IPS-15b (cell line): ENCODE measurements around the gene MOB3B.
"Not testable (repeated sequence)": the region's sequence is repeated elsewhere in the genome, so short reads cannot be mapped to it uniquely, and the experiment has no call there.

ENCODE experiments used
- H3K27me3 ChIP-seq: one replicate; pipeline ENCODE4 v1.6.1; 2013; ENCODE audit warnings: low read length; ENCODE audit not compliant: control insufficient read depth, insufficient read depth
- H3K36me3 ChIP-seq: one replicate; pipeline ENCODE4 v1.6.1; 2013; ENCODE audit warnings: low read length; ENCODE audit not compliant: control insufficient read depth, insufficient read depth
- H3K4me1 ChIP-seq: one replicate; pipeline ENCODE4 v1.6.1; 2013; ENCODE audit warnings: mild to moderate bottlenecking, low read length; ENCODE audit not compliant: control insufficient read depth, insufficient read depth
- H3K4me3 ChIP-seq: one replicate; pipeline ENCODE4 v1.5.1; 2013; ENCODE audit warnings: low read depth, low read length
- H3K9ac ChIP-seq: one replicate; pipeline ENCODE4 v1.6.1; 2013; ENCODE audit warnings: low read depth, mild to moderate bottlenecking, low read length
- H3K9me3 ChIP-seq: one replicate; pipeline ENCODE4 v1.6.1; 2013; ENCODE audit warnings: mild to moderate bottlenecking, low read length; ENCODE audit not compliant: control insufficient read depth, insufficient read depth

The MOB3B gene

GRCh38 chr9:27471366-27471765, 58.2 kb downstream of the MOB3B start:
- H3K4me1 ChIP-seq: peaks cover 15% of the 10 kb centered on the region

GRCh38 chr9:27470291-27470856, 59.2 kb downstream of the MOB3B start:
- no peak overlapping the region for H3K4me3 ChIP-seq
- H3K9ac ChIP-seq: no peak overlapping the region
- H3K9me3 ChIP-seq: no peaks in the 10 kb centered on the region
- H3K36me3 ChIP-seq: no peaks in the 10 kb centered on the region
- H3K4me1 ChIP-seq: peaks cover 15% of the 10 kb centered on the region
- no peaks in the 10 kb centered on the region for H3K27me3 ChIP-seq

More at GRCh38 chr9:27471366-27471765, 58.2 kb downstream of the MOB3B start:
- no peaks in the 10 kb centered on the region for H3K36me3 ChIP-seq
- no peaks in the 10 kb centered on the region for H3K9me3 ChIP-seq
- no peak overlapping the region for H3K4me3 ChIP-seq
- H3K27me3 ChIP-seq: no peaks in the 10 kb centered on the region
- no peak overlapping the region for H3K9ac ChIP-seq

- Histone ChIP-seq H3K4me3 (no peak overlapping the region), H3K9ac (no peak overlapping the region), H3K4me1 (peaks cover 15% of the 10 kb centered on the region)
Measured at GRCh38 chr9:27469550-27469949, 60.1 kb downstream of the MOB3B start.

GRCh38 chr9:27468462-27469110, 61.0 kb downstream of the MOB3B start:
- Histone ChIP-seq H3K9me3 (no peaks in the 10 kb centered on the region), H3K4me1 (peaks cover 15% of the 10 kb centered on the region)

More at GRCh38 chr9:27469550-27469949, 60.1 kb downstream of the MOB3B start:
- H3K36me3 ChIP-seq: no peaks in the 10 kb centered on the region
- H3K27me3 ChIP-seq: no peaks in the 10 kb centered on the region
- H3K9me3 ChIP-seq: no peaks in the 10 kb centered on the region

GRCh38 chr9:27468000-27468399, 61.6 kb downstream of the MOB3B start:
- Histone ChIP-seq H3K9me3 (no peaks in the 10 kb centered on the region), H3K36me3 (no peaks in the 10 kb centered on the region), H3K4me1 (peaks cover 11% of the 10 kb centered on the region), H3K4me3 (no peak overlapping the region), H3K27me3 (no peaks in the 10 kb centered on the region), H3K9ac (no peak overlapping the region)

More at GRCh38 chr9:27468462-27469110, 61.0 kb downstream of the MOB3B start:
- no peaks in the 10 kb centered on the region for H3K36me3 ChIP-seq
- H3K27me3 ChIP-seq: no peaks in the 10 kb centered on the region
- H3K4me3 ChIP-seq: no peak overlapping the region
- H3K9ac ChIP-seq: no peak overlapping the region

GRCh38 chr9:27467486-27467885, 62.1 kb downstream of the MOB3B start:
- H3K27me3 ChIP-seq: no peaks in the 10 kb centered on the region
- H3K4me1 ChIP-seq: peaks cover 10% of the 10 kb centered on the region
- H3K9me3 ChIP-seq: no peaks in the 10 kb centered on the region
- H3K9ac ChIP-seq: no peak overlapping the region
- no peak overlapping the region for H3K4me3 ChIP-seq
- H3K36me3 ChIP-seq: no peaks in the 10 kb centered on the region

- peaks cover 10% of the 10 kb centered on the region for H3K4me1 ChIP-seq
- not testable (repeated sequence) for H3K36me3 ChIP-seq, H3K27me3 ChIP-seq, H3K9ac ChIP-seq, H3K4me3 ChIP-seq, H3K9me3 ChIP-seq
Measured at GRCh38 chr9:27466516-27466915, 63.1 kb downstream of the MOB3B start.

- not testable (repeated sequence) for H3K9me3 ChIP-seq, H3K4me3 ChIP-seq, H3K36me3 ChIP-seq, H3K4me1 ChIP-seq, H3K9ac ChIP-seq, H3K27me3 ChIP-seq
Measured at GRCh38 chr9:27464950-27465349, 64.7 kb downstream of the MOB3B start.

GRCh38 chr9:27462846-27463245, 66.8 kb downstream of the MOB3B start:
- H3K4me1 ChIP-seq: peaks cover 3% of the 10 kb centered on the region
- no peak overlapping the region for H3K9ac ChIP-seq
- H3K36me3 ChIP-seq: no peaks in the 10 kb centered on the region
- no peaks in the 10 kb centered on the region for H3K27me3 ChIP-seq
- no peaks in the 10 kb centered on the region for H3K9me3 ChIP-seq
- no peak overlapping the region for H3K4me3 ChIP-seq

GRCh38 chr9:27462434-27462833, 67.2 kb downstream of the MOB3B start:
- H3K36me3 ChIP-seq: no peaks in the 10 kb centered on the region
- H3K27me3 ChIP-seq: no peaks in the 10 kb centered on the region
- no peak overlapping the region for H3K9ac ChIP-seq
- peaks cover 6% of the 10 kb centered on the region for H3K4me1 ChIP-seq
- H3K4me3 ChIP-seq: no peak overlapping the region
- no peaks in the 10 kb centered on the region for H3K9me3 ChIP-seq

GRCh38 chr9:27460226-27461023, 69.2 kb downstream of the MOB3B start:
- Histone ChIP-seq H3K9me3 (no peaks in the 10 kb centered on the region), H3K27me3 (no peaks in the 10 kb centered on the region), H3K36me3 (no peaks in the 10 kb centered on the region), H3K4me3 (no peak overlapping the region), H3K4me1 (peaks cover 13% of the 10 kb centered on the region), H3K9ac (no peak overlapping the region)

- Histone ChIP-seq H3K9ac (no peak overlapping the region), H3K9me3 (no peaks in the 10 kb centered on the region), H3K4me1 (peaks cover 16% of the 10 kb centered on the region), H3K4me3 (no peak overlapping the region), H3K36me3 (no peaks in the 10 kb centered on the region), H3K27me3 (no peaks in the 10 kb centered on the region)
Measured at GRCh38 chr9:27457445-27457844, 72.2 kb downstream of the MOB3B start.
